ENCODE measurements around the gene SPATA18. TPM values are rescaled to one million over a fixed set of nuclear protein-coding genes. Genes with fewer than 3 reads are reported as not detected.
A peak's percentile ranks its signal among the peaks of the same experiment; 100 is the strongest.

SPATA18 gene
- polyA plus RNA-seq, 1 donor from 2014 or later, result 0.09 TPM

DNA sequence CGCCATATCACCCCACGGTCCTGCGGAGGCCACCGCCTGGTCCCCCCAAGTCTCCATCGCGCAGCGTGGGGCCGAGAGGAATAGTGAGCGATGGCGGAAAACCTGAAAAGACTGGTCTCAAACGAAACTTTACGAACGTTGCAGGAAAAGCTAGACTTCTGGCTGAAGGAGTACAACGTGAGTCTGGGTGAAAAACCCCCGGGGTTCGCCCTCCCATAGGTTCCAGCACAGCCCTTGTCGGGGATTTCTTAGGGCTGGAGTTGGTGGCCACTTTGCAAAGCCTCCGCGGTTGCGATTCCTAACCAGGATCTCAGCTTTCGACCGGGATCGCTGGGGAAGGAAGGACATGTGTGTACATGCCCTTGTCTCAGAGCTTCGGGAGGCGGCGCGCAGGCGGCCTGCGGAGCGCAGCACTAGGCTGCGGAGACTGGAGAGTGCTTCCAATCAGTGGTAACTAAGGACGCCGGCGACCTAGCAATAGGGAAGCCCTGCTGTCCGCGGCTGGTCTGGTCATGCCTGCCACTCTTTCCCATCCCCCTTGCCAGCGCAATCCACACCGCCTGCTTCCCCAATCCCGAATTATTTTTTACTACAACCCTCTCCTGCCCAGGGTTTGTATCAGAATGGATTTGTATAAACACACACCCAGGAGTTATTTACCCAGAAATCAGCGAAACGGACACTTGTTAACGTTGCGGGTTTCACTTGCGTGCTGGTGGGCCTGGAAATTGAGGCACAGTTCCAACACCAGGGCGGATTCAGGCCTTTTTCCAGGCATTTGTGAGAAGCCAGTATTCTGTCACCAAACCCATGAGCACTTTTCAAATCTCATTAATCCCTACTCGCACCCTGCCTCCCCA, 741 bp downstream of the SPATA18 start:
- peaks cover 27% of the 10 kb centered on the region for H3K27me3 ChIP-seq (ENCODE audit: insufficient read depth, low read depth, low read length)
- no peak overlapping the region for H3K9ac ChIP-seq (ENCODE audit: low read length)

GRCh38 chr4:52052475-52052780, 1.3 kb downstream of the SPATA18 start:
- Histone ChIP-seq H3K27ac (ENCODE audit: low read length) (no peak overlapping the region), H3K4me3 (ENCODE audit: low read length) (no peak overlapping the region), H3K9me2 (ENCODE audit: insufficient read depth, low read length) (no peaks in the 10 kb centered on the region), H3K9me3 (ENCODE audit: low read length) (peaks cover 11% of the 10 kb centered on the region), H4K20me1 (ENCODE audit: insufficient read depth) (no peaks in the 10 kb centered on the region), H2AFZ (ENCODE audit: low read depth, low read length) (no peak overlapping the region), H3K9ac (ENCODE audit: low read length) (no peak overlapping the region), H3K36me3 (ENCODE audit: insufficient read depth, low read length) (no peaks in the 10 kb centered on the region), H3F3A (ENCODE audit: insufficient read depth, low read length, poor library complexity, severe bottlenecking) (no peaks in the 10 kb centered on the region), H3K4me2 (ENCODE audit: low read length) (no peak overlapping the region), H3K79me2 (replicated peaks; ENCODE audit: insufficient read depth, low read length) (no peaks in the 10 kb centered on the region), H3K27me3 (ENCODE audit: insufficient read depth, low read depth, low read length) (peaks cover 27% of the 10 kb centered on the region)
- TF ChIP-seq SMC3 (conservative IDR thresholded peaks at IDR 0.05; ENCODE audit: poor library complexity) (no peak), EP300 (conservative IDR thresholded peaks at IDR 0.05; ENCODE audit: poor library complexity, severe bottlenecking) (no peak), RAD21 (conservative IDR thresholded peaks at IDR 0.05) (no peak), EZH2 (IDR thresholded peaks at IDR 0.05; ENCODE audit: borderline replicate concordance, insufficient read depth, low read length, poor library complexity, severe bottlenecking) (no peak), POLR2AphosphoS5 (IDR thresholded peaks at IDR 0.05) (no peak), CTCF (IDR thresholded peaks at IDR 0.05; ENCODE audit: poor library complexity, severe bottlenecking) (no peak), TAF1 (IDR thresholded peaks at IDR 0.05; ENCODE audit: low read depth) (no peak)
- TF ChIP-seq, protein P1, sequence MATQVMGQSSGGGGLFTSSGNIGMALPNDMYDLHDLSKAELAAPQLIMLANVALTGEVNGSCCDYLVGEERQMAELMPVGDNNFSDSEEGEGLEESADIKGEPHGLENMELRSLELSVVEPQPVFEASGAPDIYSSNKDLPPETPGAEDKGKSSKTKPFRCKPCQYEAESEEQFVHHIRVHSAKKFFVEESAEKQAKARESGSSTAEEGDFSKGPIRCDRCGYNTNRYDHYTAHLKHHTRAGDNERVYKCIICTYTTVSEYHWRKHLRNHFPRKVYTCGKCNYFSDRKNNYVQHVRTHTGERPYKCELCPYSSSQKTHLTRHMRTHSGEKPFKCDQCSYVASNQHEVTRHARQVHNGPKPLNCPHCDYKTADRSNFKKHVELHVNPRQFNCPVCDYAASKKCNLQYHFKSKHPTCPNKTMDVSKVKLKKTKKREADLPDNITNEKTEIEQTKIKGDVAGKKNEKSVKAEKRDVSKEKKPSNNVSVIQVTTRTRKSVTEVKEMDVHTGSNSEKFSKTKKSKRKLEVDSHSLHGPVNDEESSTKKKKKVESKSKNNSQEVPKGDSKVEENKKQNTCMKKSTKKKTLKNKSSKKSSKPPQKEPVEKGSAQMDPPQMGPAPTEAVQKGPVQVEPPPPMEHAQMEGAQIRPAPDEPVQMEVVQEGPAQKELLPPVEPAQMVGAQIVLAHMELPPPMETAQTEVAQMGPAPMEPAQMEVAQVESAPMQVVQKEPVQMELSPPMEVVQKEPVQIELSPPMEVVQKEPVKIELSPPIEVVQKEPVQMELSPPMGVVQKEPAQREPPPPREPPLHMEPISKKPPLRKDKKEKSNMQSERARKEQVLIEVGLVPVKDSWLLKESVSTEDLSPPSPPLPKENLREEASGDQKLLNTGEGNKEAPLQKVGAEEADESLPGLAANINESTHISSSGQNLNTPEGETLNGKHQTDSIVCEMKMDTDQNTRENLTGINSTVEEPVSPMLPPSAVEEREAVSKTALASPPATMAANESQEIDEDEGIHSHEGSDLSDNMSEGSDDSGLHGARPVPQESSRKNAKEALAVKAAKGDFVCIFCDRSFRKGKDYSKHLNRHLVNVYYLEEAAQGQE (IDR thresholded peaks at IDR 0.05; ENCODE audit: borderline replicate concordance), result no peak

More for the DNA sequence above, 741 bp downstream of the SPATA18 start:
- Histone ChIP-seq H3K4me3 (ENCODE audit: low read length) (peak overlapping the region; percentile 60), H3K9me3 (ENCODE audit: low read length) (peaks cover 11% of the 10 kb centered on the region), H3K9me2 (ENCODE audit: insufficient read depth, low read length) (no peaks in the 10 kb centered on the region), H3K27ac (ENCODE audit: low read length) (no peak overlapping the region), H3F3A (ENCODE audit: insufficient read depth, low read length, poor library complexity, severe bottlenecking) (no peaks in the 10 kb centered on the region), H3K36me3 (ENCODE audit: insufficient read depth, low read length) (no peaks in the 10 kb centered on the region), H2AFZ (ENCODE audit: low read depth, low read length) (no peak overlapping the region), H4K20me1 (ENCODE audit: insufficient read depth) (no peaks in the 10 kb centered on the region), H3K79me2 (replicated peaks; ENCODE audit: insufficient read depth, low read length) (no peaks in the 10 kb centered on the region), H3K4me2 (ENCODE audit: low read length) (no peak overlapping the region)
- TF ChIP-seq CTCF (IDR thresholded peaks at IDR 0.05; ENCODE audit: poor library complexity, severe bottlenecking) (no peak), RAD21 (conservative IDR thresholded peaks at IDR 0.05) (no peak), TAF1 (IDR thresholded peaks at IDR 0.05; ENCODE audit: low read depth) (no peak), SMC3 (conservative IDR thresholded peaks at IDR 0.05; ENCODE audit: poor library complexity) (no peak), POLR2AphosphoS5 (IDR thresholded peaks at IDR 0.05) (no peak), EZH2 (IDR thresholded peaks at IDR 0.05; ENCODE audit: borderline replicate concordance, insufficient read depth, low read length, poor library complexity, severe bottlenecking) (no peak), MXI1 (conservative IDR thresholded peaks at IDR 0.05; ENCODE audit: poor library complexity, severe bottlenecking) (no peak), EP300 (conservative IDR thresholded peaks at IDR 0.05; ENCODE audit: poor library complexity, severe bottlenecking) (no peak)
- TF ChIP-seq, protein P1 (IDR thresholded peaks at IDR 0.05; ENCODE audit: borderline replicate concordance), result no peak

Measured in neural cell (in vitro differentiated cells).